GM18508 (cell line): Measurements from ENCODE around the gene LIMS4.
"Not testable (repeated sequence)": the region's sequence is repeated elsewhere in the genome, so short reads cannot be mapped to it uniquely, and the experiment has no call there.

Experiments used
- ATAC-seq: cut with Tn5 transposase; IDR thresholded peaks from one replicate; pipeline ENCODE4 v1.9.1; 2021; ENCODE audit warnings: moderate number of reproducible peaks; ENCODE audit not compliant: insufficient read depth, unreplicated experiment

LIMS4 gene

GRCh38 chr2:110455080-110455670 is 17.4 kb downstream of the LIMS4 start:
- ATAC-seq = not testable (repeated sequence)

- not testable (repeated sequence) for ATAC-seq
Observed at GRCh38 chr2:110450951-110451350, 21.7 kb downstream of the LIMS4 start.

- ATAC-seq = not testable (repeated sequence)
Observed at GRCh38 chr2:110449127-110449947, 23.3 kb downstream of the LIMS4 start.

- ATAC-seq = not testable (repeated sequence)
Observed at GRCh38 chr2:110446644-110447043, 26.0 kb downstream of the LIMS4 start.

GRCh38 chr2:110443305-110444005 is 29.2 kb downstream of the LIMS4 start:
- not testable (repeated sequence) for ATAC-seq

GRCh38 chr2:110441905-110442304 is 30.7 kb downstream of the LIMS4 start:
- ATAC-seq = not testable (repeated sequence)

- ATAC-seq = not testable (repeated sequence)
Observed at GRCh38 chr2:110434565-110434964, 38.1 kb downstream of the LIMS4 start.

GRCh38 chr2:110425725-110426124 is 46.9 kb downstream of the LIMS4 start:
- not testable (repeated sequence) for ATAC-seq

- ATAC-seq = not testable (repeated sequence)
Observed at GRCh38 chr2:110424421-110424820, 48.2 kb downstream of the LIMS4 start.

GRCh38 chr2:110423574-110423962 is 49.0 kb downstream of the LIMS4 start:
- not testable (repeated sequence) for ATAC-seq

- not testable (repeated sequence) for ATAC-seq
Observed at GRCh38 chr2:110422852-110423573, 49.6 kb downstream of the LIMS4 start.

- ATAC-seq = not testable (repeated sequence)
Observed at GRCh38 chr2:110420641-110421354, 51.8 kb downstream of the LIMS4 start.

- ATAC-seq = not testable (repeated sequence)
Observed at GRCh38 chr2:110407142-110407541, 65.5 kb downstream of the LIMS4 start.

- ATAC-seq = not testable (repeated sequence)
Observed at GRCh38 chr2:110404988-110405387, 67.6 kb downstream of the LIMS4 start.

- not testable (repeated sequence) for ATAC-seq
Observed at GRCh38 chr2:110404246-110404645, 68.4 kb downstream of the LIMS4 start.

GRCh38 chr2:110401001-110401618 is 71.5 kb downstream of the LIMS4 start:
- ATAC-seq = not testable (repeated sequence)

- ATAC-seq = not testable (repeated sequence)
Observed at GRCh38 chr2:110399378-110399777, 73.2 kb downstream of the LIMS4 start.

- ATAC-seq = not testable (repeated sequence)
Observed at GRCh38 chr2:110395990-110396389, 76.6 kb downstream of the LIMS4 start.
